MM.1S (cell line): ENCODE measurements around the gene PMPCA.

Source experiments
- CTCF ChIP-seq: fragments of 300-600 bp; sonication (generic); IDR thresholded peaks from 2 replicates; pipeline ENCODE4 v1.5.1; 2016; ENCODE audit warnings: antibody characterized with exemption, low read length, mixed read lengths
- EZH2 ChIP-seq: fragments of 300-600 bp; sonication (generic); optimal IDR thresholded peaks from 2 replicates; pipeline ENCODE3; 2017; ENCODE audit warnings: low read depth, mild to moderate bottlenecking, antibody characterized with exemption, low read length, mixed read lengths

DNA sequence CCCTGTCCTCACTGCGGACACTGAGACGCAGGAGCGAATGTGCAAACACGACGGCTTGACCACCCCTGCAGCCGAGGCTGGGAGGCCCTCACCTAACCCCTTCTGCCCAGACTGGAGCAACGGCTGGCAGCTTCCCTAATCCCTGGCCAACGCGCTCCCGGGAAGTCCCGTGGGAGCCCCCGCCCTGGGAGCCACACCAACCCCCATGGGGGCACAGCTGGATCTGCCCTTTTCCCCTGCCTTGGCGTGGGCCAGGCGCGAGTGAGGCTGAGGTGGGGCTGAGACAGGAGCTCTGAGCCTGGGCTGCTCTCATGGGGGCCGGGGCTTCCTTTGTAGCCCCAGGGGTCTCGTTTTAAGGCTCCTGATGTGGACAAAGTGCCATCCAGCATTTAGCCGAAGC lies 42.3 kb upstream of the PMPCA start:
- TF ChIP-seq CTCF (no peak), EZH2 (no peak)
